CD4-positive, alpha-beta memory T cell (primary cell): ENCODE measurements around the gene KCNMB3. TPM values are rescaled to one million over a fixed set of nuclear protein-coding genes. Genes with fewer than 3 reads are reported as not detected.

Experiments
- CTCF ChIA-PET: fragments of 350-600 bp; sonication (Branson Sonifier 250); formaldehyde crosslinking; loops from one replicate; lab custom pipeline; 2021; ENCODE audit warnings: inconsistent platforms; ENCODE audit not compliant: partially characterized antibody; lab: Charles Lee
- POLR2A ChIA-PET: fragments of 350-600 bp; sonication (Branson Sonifier 250); formaldehyde crosslinking; loops from one replicate; lab custom pipeline; 2021; ENCODE audit not compliant: partially characterized antibody; lab: Charles Lee
- DNase-seq, 5 donors: peaks; one replicate each; pipeline versions ENCODE4 v3.0.0 to v3.0.0-alpha.2; 2020 to 2022; ENCODE audit warnings: mixed read lengths in 1 of 5
- H3K27ac ChIP-seq: one replicate; pipeline ENCODE4 v1.7.0; 2013; ENCODE audit warnings: low read depth, low read length
- H3K27me3 ChIP-seq: 2 replicates; pipeline ENCODE4 v1.7.0; 2013; ENCODE audit warnings: mild to moderate bottlenecking, low read length, moderate library complexity; ENCODE audit not compliant: insufficient read depth
- H3K36me3 ChIP-seq: 2 replicates; pipeline ENCODE4 v1.7.0; 2013; ENCODE audit warnings: mild to moderate bottlenecking, low read length, moderate library complexity; ENCODE audit not compliant: insufficient read depth
- H3K4me1 ChIP-seq: 2 replicates; pipeline ENCODE4 v1.7.0; 2013; ENCODE audit warnings: mild to moderate bottlenecking, low read length, moderate library complexity; ENCODE audit not compliant: insufficient read depth
- H3K4me3 ChIP-seq, 2 donors: one replicate each; pipeline ENCODE4 v1.7.0; 2013; ENCODE audit warnings: low read length in 2 of 2, mild to moderate bottlenecking in 1 of 2
- H3K9me3 ChIP-seq, 2 donors: one replicate each; pipeline ENCODE4 v1.7.0; 2013; ENCODE audit warnings: low read length in 2 of 2, control low read depth in 1 of 2; ENCODE audit not compliant: control insufficient read depth in 1 of 2
- H3K27ac Mint-ChIP-seq, 7 donors: one replicate each; pipeline ENCODE4 v1.8.0; 2020 to 2021; ENCODE audit warnings: mixed read lengths in 7 of 7, mild to moderate bottlenecking in 6 of 7, inconsistent platforms in 3 of 7, moderate library complexity in 3 of 7
- H3K27me3 Mint-ChIP-seq, 2 donors: one replicate each; pipeline ENCODE4 v1.8.0; 2020 to 2021; ENCODE audit warnings: mixed read lengths in 2 of 2
- H3K36me3 Mint-ChIP-seq, 2 donors: one replicate each; pipeline ENCODE4 v1.8.0; 2020 to 2021; ENCODE audit warnings: mixed read lengths in 2 of 2, inconsistent platforms in 1 of 2, mild to moderate bottlenecking in 1 of 2
- H3K4me1 Mint-ChIP-seq, 4 donors: one replicate each; pipeline ENCODE4 v1.8.0; 2020 to 2021; ENCODE audit warnings: mixed read lengths in 4 of 4, mild to moderate bottlenecking in 1 of 4
- H3K4me3 Mint-ChIP-seq, 8 donors: one replicate each; pipeline ENCODE4 v1.8.0; 2020 to 2021; ENCODE audit warnings: mixed read lengths in 8 of 8, mild to moderate bottlenecking in 7 of 8, moderate library complexity in 6 of 8, inconsistent platforms in 3 of 8
- H3K9me3 Mint-ChIP-seq, 8 donors: one replicate each; pipeline ENCODE4 v1.8.0; 2020 to 2021; ENCODE audit warnings: mixed read lengths in 8 of 8, mild to moderate bottlenecking in 5 of 8, inconsistent platforms in 3 of 8, moderate library complexity in 1 of 8
- intact Hi-C: fragments of 100-400 bp; cut with micrococcal nuclease; formaldehyde crosslinking; loops from one replicate; pipeline ENCODE4 v1.15.1; 2023
- polyA plus RNA-seq, 2 donors: library from polyadenylated mRNA; unstranded; fragments of 300-500 nt; fragmentation: Illumina TruSeq; gene quantifications; one replicate each; pipeline ENCODE4 v1.2.3, GENCODE V29; 2021
- total RNA-seq, 2 experiments: library from RNA; stranded (reverse); gene quantifications; one replicate each; pipeline ENCODE4 v1.2.3, GENCODE V29; 2021

The KCNMB3 gene
- total and polyA plus RNA-seq, 4 experiments from 2014 or later: 0.13 to 1.7 (median 1.3) TPM

DNA sequence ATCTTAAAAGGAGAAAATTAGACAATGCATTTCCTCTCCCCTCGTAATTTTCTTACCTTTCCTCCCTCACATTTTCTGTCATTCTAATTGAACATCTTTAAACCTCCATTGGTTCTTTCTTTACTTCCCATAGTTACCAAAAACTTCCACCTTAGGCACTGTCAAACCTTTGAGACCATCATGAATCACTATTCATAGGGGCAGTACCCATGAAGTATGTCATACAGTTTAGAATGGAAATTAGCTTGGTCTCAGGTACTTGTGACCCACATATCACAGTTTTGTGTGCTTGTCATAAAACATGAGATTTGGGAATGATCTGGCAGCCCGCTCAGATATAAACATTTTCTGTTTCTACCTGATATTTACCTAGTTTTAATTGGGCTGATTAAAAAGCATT, 50.1 kb downstream of the KCNMB3 start:
- POLR2A ChIA-PET: interaction anchor here (1.9 kb wide), 1 partner anchor 52 kb away, joined by 5 read pairs; the partner anchor contains the start of gene PIK3CA
- no peak overlapping the region for H3K4me3 ChIP-seq
- H3K27ac ChIP-seq: no peak overlapping the region
- Mint-ChIP-seq H3K27me3 (no peaks in the 10 kb centered on the region), H3K36me3 (peaks cover 20 to 39% of the 10 kb centered on the region in 2 donors), H3K4me1 (peaks cover 17 to 27% (median 22%) of the 10 kb centered on the region in 4 donors), H3K9me3 (no peaks in the 10 kb centered on the region), H3K4me3 (no peak overlapping the region), H3K27ac (no peak overlapping the region)
- intact Hi-C loops: no loop called here
- H3K27me3 ChIP-seq: no peaks in the 10 kb centered on the region
- H3K9me3 ChIP-seq: no peaks in the 10 kb centered on the region
- CTCF ChIA-PET: no interaction called here
- no peak for DNase-seq
- peaks cover 11% of the 10 kb centered on the region for H3K4me1 ChIP-seq
- H3K36me3 ChIP-seq: peaks cover 15% of the 10 kb centered on the region

DNA sequence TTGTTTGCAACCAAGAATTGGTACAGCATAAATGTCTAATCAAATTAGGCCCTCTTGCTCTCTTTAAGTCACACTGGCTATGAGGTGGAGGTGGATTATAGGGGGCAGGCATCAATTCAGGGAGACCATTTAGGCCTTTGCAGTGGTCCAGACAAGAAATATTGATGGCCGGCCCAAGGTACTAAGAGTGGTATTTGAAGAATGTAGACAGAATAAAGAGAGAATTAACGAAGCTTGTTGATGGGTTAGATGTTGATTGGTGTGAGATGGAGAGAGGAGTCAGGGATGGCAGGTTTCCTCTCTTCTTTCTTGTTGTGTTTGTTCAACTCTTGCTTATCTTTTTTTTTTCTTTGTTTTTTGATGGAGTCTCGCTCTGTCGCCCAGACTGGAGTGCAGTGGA, 54.2 kb downstream of the KCNMB3 start:
- peak overlapping the region; percentile 18 to 92 (median 65) for H3K27ac Mint-ChIP-seq
- H3K36me3 ChIP-seq: peaks cover 4% of the 10 kb centered on the region
- H3K36me3 Mint-ChIP-seq: peaks cover 10 to 14% of the 10 kb centered on the region in 2 donors
- no peak for DNase-seq
- no peaks in the 10 kb centered on the region for H3K27me3 ChIP-seq
- no peaks in the 10 kb centered on the region for H3K9me3 Mint-ChIP-seq
- peak overlapping the region in 3 of 8 donors; percentile 39 to 47 (median 42) for H3K4me3 Mint-ChIP-seq
- peaks cover 28% of the 10 kb centered on the region for H3K4me1 ChIP-seq
- H3K4me3 ChIP-seq: no peak overlapping the region
- intact Hi-C loops: loop anchor here (1.0 to 5.0 kb wide), 3 partner anchors 14 to 126 kb away; partner anchors contain the start of gene ZNF639
- H3K27me3 Mint-ChIP-seq: no peaks in the 10 kb centered on the region
- peaks cover 38 to 60% (median 51%) of the 10 kb centered on the region in 4 donors for H3K4me1 Mint-ChIP-seq
- ChIA-PET CTCF (interaction anchor here (3.1 kb wide), 1 partner anchor 49 kb away, joined by 14 read pairs; the partner anchor contains the start of gene PIK3CA), POLR2A (interaction anchor here (3.1 kb wide), 1 partner anchor 48 kb away, joined by 21 read pairs; the partner anchor contains the start of gene PIK3CA)
- H3K27ac ChIP-seq: no peak overlapping the region
- H3K9me3 ChIP-seq: no peaks in the 10 kb centered on the region

GRCh38 chr3:179196098-179196497, 54.8 kb downstream of the KCNMB3 start:
- Mint-ChIP-seq H3K9me3 (no peaks in the 10 kb centered on the region), H3K4me3 (peak overlapping the region in 5 of 8 donors; percentile 17 to 73 (median 59)), H3K4me1 (peaks cover 39 to 62% (median 52%) of the 10 kb centered on the region in 4 donors), H3K36me3 (peaks cover 7 to 10% of the 10 kb centered on the region in 2 donors), H3K27me3 (no peaks in the 10 kb centered on the region), H3K27ac (peak overlapping the region in 5 of 7 donors; percentile 37 to 70 (median 56))
- H3K9me3 ChIP-seq: no peaks in the 10 kb centered on the region
- H3K27ac ChIP-seq: no peak overlapping the region
- DNase-seq: peak; percentile 48 to 69 (median 57)
- POLR2A ChIA-PET: interaction anchor here (0.6 to 3.1 kb wide), 4 partner anchors 11 to 47 kb away, joined by 3 to 21 read pairs (median 3); partner anchors contain the start of gene PIK3CA
- peaks cover 29% of the 10 kb centered on the region for H3K4me1 ChIP-seq
- no peak overlapping the region for H3K4me3 ChIP-seq
- no peaks in the 10 kb centered on the region for H3K27me3 ChIP-seq
- H3K36me3 ChIP-seq: peaks cover 4% of the 10 kb centered on the region
- CTCF ChIA-PET: interaction anchor here (0.9 to 3.1 kb wide), 2 partner anchors 10 to 48 kb away, joined by 3 to 14 read pairs; partner anchors contain the start of gene PIK3CA
- intact Hi-C loops: loop anchor here (1.0 to 5.0 kb wide), 3 partner anchors 13 to 126 kb away; partner anchors contain the start of gene ZNF639

- Histone ChIP-seq H3K4me1 (peaks cover 41% of the 10 kb centered on the region), H3K36me3 (peaks cover 4% of the 10 kb centered on the region), H3K27me3 (no peaks in the 10 kb centered on the region), H3K27ac (no peak overlapping the region), H3K4me3 (no peak overlapping the region), H3K9me3 (no peaks in the 10 kb centered on the region)
- intact Hi-C loops: loop anchor here (5.0 kb wide), 1 partner anchor 127 kb away; the partner anchor contains the start of gene ZNF639
- ChIA-PET POLR2A (interaction anchor here (0.8 to 3.1 kb wide), 2 partner anchors 12 to 46 kb away, joined by 3 to 21 read pairs; partner anchors contain the start of gene PIK3CA), CTCF (interaction anchor here (0.7 to 3.1 kb wide), 5 partner anchors 10 to 179 kb away, joined by 3 to 14 read pairs (median 3); partner anchors contain the start of gene PIK3CA)
- H3K27me3 Mint-ChIP-seq: no peaks in the 10 kb centered on the region
- peak overlapping the region in 5 of 7 donors; percentile 48 to 77 (median 65) for H3K27ac Mint-ChIP-seq
- H3K4me1 Mint-ChIP-seq: peaks cover 47 to 73% (median 63%) of the 10 kb centered on the region in 4 donors
- no peak for DNase-seq
- peak overlapping the region in 1 of 8 donors; percentile 24 for H3K4me3 Mint-ChIP-seq
- peaks cover 0 to 4% of the 10 kb centered on the region in 2 donors for H3K36me3 Mint-ChIP-seq
- no peaks in the 10 kb centered on the region for H3K9me3 Mint-ChIP-seq
Measured at GRCh38 chr3:179194931-179195330, 56.0 kb downstream of the KCNMB3 start.

Other genes with a start within 250 kb of the KCNMB3 start
- gene ZMAT3, start 179.3 kb downstream of the KCNMB3 start, total RNA-seq: 10 to 100 TPM; 18.5 to 20.0 TPM
- gene ZMAT3, start 179.3 kb downstream of the KCNMB3 start, polyA plus RNA-seq: 10 to 100 TPM; 13.7 to 20.5 TPM
- gene PIK3CA, start 102.8 kb downstream of the KCNMB3 start, total RNA-seq: 10 to 100 TPM; 45.5 to 47.2 TPM
- 10 to 100 TPM; 12.4 to 21.8 TPM for gene PIK3CA, start 102.8 kb downstream of the KCNMB3 start, polyA plus RNA-seq
- 10 to 100 TPM; 43.2 to 45.6 TPM for gene ZNF639, start 71.9 kb upstream of the KCNMB3 start, total RNA-seq
- 10 to 100 TPM; 55.1 to 70.1 TPM for gene ZNF639, start 71.9 kb upstream of the KCNMB3 start, polyA plus RNA-seq
- 10 to 100 TPM; 52.0 to 58.3 TPM for gene MFN1, start 96.6 kb upstream of the KCNMB3 start, total RNA-seq
- 10 to 100 TPM in 1 of 2 donors, 1 to 10 TPM in 1; 8.3 to 13.3 TPM for gene MFN1, start 96.6 kb upstream of the KCNMB3 start, polyA plus RNA-seq
- under 1 TPM; 0.91 to 0.96 TPM for gene GNB4, start 200.4 kb upstream of the KCNMB3 start, total RNA-seq
- under 1 TPM; 0.03 to 0.26 TPM for gene GNB4, start 200.4 kb upstream of the KCNMB3 start, polyA plus RNA-seq